Cardiac fibroblast (primary cell): ENCODE data around the gene FOSL1.

Source experiments
- DNase-seq, 2 donors: peaks; one replicate each; pipeline versions ENCODE4 v3.0.0 to v3.0.0-alpha.2; 2010; ENCODE audit warnings: low read depth in 2 of 2
- H3K4me3 ChIP-seq, 2 donors: replicated peaks in 1 of 2; 1 replicate in 1 of 2; 2 replicates in 1 of 2; pipeline ENCODE4 v1.5.1; 2011; ENCODE audit warnings: low read depth in 2 of 2, low read length in 2 of 2, mild to moderate bottlenecking in 2 of 2, moderate library complexity in 1 of 2
- CTCF ChIP-seq: IDR thresholded peaks from one replicate; pipeline ENCODE4 v1.5.1; 2011; ENCODE audit warnings: low read depth, mild to moderate bottlenecking, low read length, inconsistent platforms

The FOSL1 gene

GRCh38 chr11:65907878-65908277, 7.7 kb upstream of the FOSL1 start:
- DNase-seq = no peak
- no peak for TF ChIP-seq CTCF
- H3K4me3 ChIP-seq = no peak overlapping the region

- DNase-seq = peak in 1 of 2 donors; percentile 23
- TF ChIP-seq CTCF = no peak
- no peak overlapping the region for H3K4me3 ChIP-seq
Observed at GRCh38 chr11:65906602-65907001, 6.4 kb upstream of the FOSL1 start.

DNA sequence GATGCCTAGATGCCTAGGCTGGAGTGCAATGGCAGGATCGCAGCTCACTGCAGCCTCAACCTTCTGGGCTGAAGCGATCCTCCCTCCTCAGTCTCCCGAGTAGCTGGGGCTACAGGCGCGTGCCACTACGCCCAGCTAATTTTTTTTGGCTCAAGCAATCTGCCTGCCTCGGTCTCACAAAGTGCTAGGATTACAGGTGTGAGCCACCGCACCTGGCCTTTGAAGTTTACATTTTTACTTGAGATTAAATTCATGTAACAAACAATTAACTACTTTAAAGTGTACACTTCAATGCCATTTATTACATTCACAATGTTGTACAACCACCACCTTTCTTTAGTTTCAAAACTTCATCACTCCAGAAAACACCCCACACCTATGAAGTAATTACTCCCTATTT, 3.5 kb upstream of the FOSL1 start:
- TF ChIP-seq CTCF = no peak

GRCh38 chr11:65903068-65903481, 2.9 kb upstream of the FOSL1 start:
- TF ChIP-seq CTCF = no peak
- H3K4me3 ChIP-seq = no peak overlapping the region
- DNase-seq = peak; percentile 69 to 92

More for the DNA sequence above, 3.5 kb upstream of the FOSL1 start:
- no peak for DNase-seq
- no peak overlapping the region for H3K4me3 ChIP-seq

DNA sequence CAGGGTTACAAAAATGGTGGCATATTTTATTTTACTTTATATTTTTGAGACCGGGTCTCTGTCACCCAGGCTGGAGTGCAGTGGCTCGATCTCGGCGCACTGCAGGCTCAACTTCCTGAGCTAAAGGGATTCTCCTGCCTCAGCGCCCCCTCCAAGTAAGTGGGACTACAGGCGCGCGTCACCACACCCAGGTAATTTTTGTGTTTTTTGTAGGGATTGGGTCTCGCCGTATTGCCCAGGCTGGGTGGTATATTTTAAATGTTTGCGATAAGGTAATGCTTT, 652 bp upstream of the FOSL1 start:
- no peak for DNase-seq
- no peak overlapping the region for H3K4me3 ChIP-seq
- TF ChIP-seq CTCF = no peak

DNA sequence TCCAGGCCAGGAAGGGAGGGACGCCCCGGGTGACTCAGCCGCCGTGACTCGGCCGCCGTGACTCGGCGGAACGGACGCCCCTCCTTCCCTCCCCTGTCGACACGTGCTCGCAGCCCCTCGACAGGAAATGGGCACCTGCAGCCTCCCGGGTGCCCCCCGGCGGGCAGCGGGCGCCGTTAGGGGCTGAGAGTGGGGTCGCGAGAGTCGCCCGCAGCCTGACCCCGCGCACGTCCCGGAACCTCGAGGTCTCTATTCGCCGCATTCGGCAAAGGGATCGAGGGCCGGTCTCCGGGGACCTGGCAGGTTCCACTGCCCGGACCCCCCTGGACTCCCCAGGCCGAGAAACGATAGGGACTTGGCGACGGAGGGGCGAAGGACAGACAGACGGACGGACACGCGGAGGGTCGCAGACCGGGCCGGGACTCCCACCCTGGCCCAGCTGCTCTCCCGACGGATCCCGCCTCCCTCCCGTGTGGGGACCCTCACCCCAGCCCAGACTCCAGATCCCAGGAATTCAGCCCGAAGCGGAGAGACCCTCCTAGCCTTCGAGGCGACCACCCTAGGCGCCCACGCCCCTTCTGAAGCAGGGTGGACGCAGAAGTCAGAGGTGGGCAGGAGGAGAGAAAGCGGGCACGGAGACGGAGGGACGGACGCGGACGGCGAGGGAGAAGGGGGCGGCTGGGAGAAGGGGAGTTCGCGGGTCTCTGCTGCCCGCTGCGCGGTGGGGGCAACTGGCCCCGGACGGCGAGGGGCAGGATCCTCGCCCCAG, 648 bp downstream of the FOSL1 start:
- DNase-seq = peak; percentile 76 to 80
- no peak for TF ChIP-seq CTCF
- H3K4me3 ChIP-seq = peak overlapping the region; percentile 76 to 98
